HUES48 (cell line): ENCODE results near the gene STK40.

Experiments
- H3K27ac ChIP-seq: one replicate; pipeline ENCODE4 v1.7.0; 2013; ENCODE audit warnings: low read depth, low read length, inconsistent platforms
- H3K27me3 ChIP-seq: 2 replicates; pipeline ENCODE4 v1.6.1; 2013; ENCODE audit warnings: mild to moderate bottlenecking, low read length; ENCODE audit not compliant: control insufficient read depth, insufficient read depth
- H3K36me3 ChIP-seq: 2 replicates; pipeline ENCODE4 v1.6.1; 2013; ENCODE audit warnings: low read length; ENCODE audit not compliant: control insufficient read depth, insufficient read depth
- H3K4me1 ChIP-seq: 2 replicates; pipeline ENCODE4 v1.6.1; 2013; ENCODE audit warnings: mild to moderate bottlenecking, low read length; ENCODE audit not compliant: control insufficient read depth, insufficient read depth
- H3K4me3 ChIP-seq: 2 replicates; pipeline ENCODE4 v1.5.1; 2013; ENCODE audit warnings: mild to moderate bottlenecking, low read depth, low read length
- H3K9ac ChIP-seq: 2 replicates; pipeline ENCODE4 v1.6.1; 2013; ENCODE audit warnings: mild to moderate bottlenecking, low read depth, low read length, moderate library complexity
- H3K9me3 ChIP-seq: 2 replicates; pipeline ENCODE4 v1.6.1; 2013; ENCODE audit warnings: low read length; ENCODE audit not compliant: control insufficient read depth, insufficient read depth

Gene STK40

GRCh38 chr1:36297062-36297461 is 88.7 kb downstream of the STK40 start:
- H3K27me3 ChIP-seq = no peaks in the 10 kb centered on the region
- peaks cover 89% of the 10 kb centered on the region for H3K36me3 ChIP-seq
- no peak overlapping the region for H3K9ac ChIP-seq
- no peaks in the 10 kb centered on the region for H3K4me1 ChIP-seq
- H3K4me3 ChIP-seq = no peak overlapping the region
- H3K9me3 ChIP-seq = no peaks in the 10 kb centered on the region
- no peak overlapping the region for H3K27ac ChIP-seq

GRCh38 chr1:36295390-36295789 is 90.3 kb downstream of the STK40 start:
- no peaks in the 10 kb centered on the region for H3K4me1 ChIP-seq
- H3K27me3 ChIP-seq = no peaks in the 10 kb centered on the region
- H3K27ac ChIP-seq = no peak overlapping the region
- H3K4me3 ChIP-seq = no peak overlapping the region
- no peak overlapping the region for H3K9ac ChIP-seq
- H3K9me3 ChIP-seq = no peaks in the 10 kb centered on the region
- peaks cover 89% of the 10 kb centered on the region for H3K36me3 ChIP-seq
